Measurements from ENCODE around the gene SIL1. TPM values are rescaled to one million over a fixed set of nuclear protein-coding genes. Genes with fewer than 3 reads are reported as not detected.

SIL1 gene
- total and polyA plus RNA-seq, 2 donors (not counting 3 experiments of a cell fraction or from before 2014, with no cell fraction given): 47.6 to 67.2 TPM

- no peak for FAIRE-seq
- no peak for DNase-seq (ENCODE audit: low read depth, low spot score)
- intact Hi-C loops (cut with micrococcal nuclease) (no loop called here), dilution Hi-C loops (cut with MboI; ENCODE audit: extremely low pct_ligation_motif_present, low sequenced_read_pairs) (no loop called here)
- no peaks in the 10 kb centered on the region for H3K27me3 ChIP-seq (ENCODE audit: control insufficient read depth in 2 of 2, insufficient read depth in 2 of 2, low read length in 2 of 2)
- H3K27ac ChIP-seq (ENCODE audit: insufficient read depth, low read depth, low read length): no peak overlapping the region
- H3K9ac ChIP-seq (replicated peaks; ENCODE audit: extremely low read depth, insufficient read depth, low read length): no peak overlapping the region
- TF ChIP-seq POLR2AphosphoS5 (IDR thresholded peaks at IDR 0.05; ENCODE audit: insufficient read depth, low read depth, low read length) (no peak), GATA2 (IDR thresholded peaks at IDR 0.05; ENCODE audit: insufficient read depth, insufficient read length, low read depth, low read length) (no peak), FOS (IDR thresholded peaks at IDR 0.05; ENCODE audit: borderline replicate concordance, insufficient read depth, low read length) (no peak)
- no peaks in the 10 kb centered on the region for H3K79me2 ChIP-seq (ENCODE audit: control insufficient read depth, insufficient read depth, low read length)
- H3K9me1 ChIP-seq (replicated peaks; ENCODE audit: control insufficient read depth, extremely low read depth, insufficient read depth, low read length): no peaks in the 10 kb centered on the region
- BruUV-seq (replicated peaks): no TSS peak
- H3K4me3 ChIP-seq (replicated peaks in 1 of 3; ENCODE audit: insufficient read depth in 1 of 3, low read depth in 1 of 3, low read length in 3 of 3): no peak overlapping the region
- H3K4me1 ChIP-seq (ENCODE audit: control insufficient read depth, extremely low read depth, insufficient read depth, low read length): no peaks in the 10 kb centered on the region
- H3K36me3 ChIP-seq (ENCODE audit: control insufficient read depth in 2 of 2, extremely low read depth in 1 of 2, insufficient read depth in 2 of 2, low read length in 2 of 2): no peaks in the 10 kb centered on the region
- H3K9me3 ChIP-seq (replicated peaks; ENCODE audit: control insufficient read depth, insufficient read depth, low read length): no peaks in the 10 kb centered on the region
- ChIA-PET CTCF (no interaction called here), POLR2A (no interaction called here)
- no peaks in the 10 kb centered on the region for H4K20me1 ChIP-seq (replicated peaks; ENCODE audit: control insufficient read depth, extremely low read depth, insufficient read depth, low read length)
- no peak overlapping the region for H2AFZ ChIP-seq (ENCODE audit: low read depth, low read length)
- no peak overlapping the region for H3K4me2 ChIP-seq (ENCODE audit: insufficient read depth, low read length)
Measured at GRCh38 chr5:138947780-138948179, 250.4 kb downstream of the SIL1 start.

- DNase-seq (ENCODE audit: low read depth, low spot score) (no peak), FAIRE-seq (no peak)
- no peaks in the 10 kb centered on the region for H3K9me3 ChIP-seq (replicated peaks; ENCODE audit: control insufficient read depth, insufficient read depth, low read length)
- no peak overlapping the region for H2AFZ ChIP-seq (ENCODE audit: low read depth, low read length)
- H3K36me3 ChIP-seq (ENCODE audit: control insufficient read depth in 2 of 2, extremely low read depth in 1 of 2, insufficient read depth in 2 of 2, low read length in 2 of 2): no peaks in the 10 kb centered on the region
- no peaks in the 10 kb centered on the region for H3K79me2 ChIP-seq (ENCODE audit: control insufficient read depth, insufficient read depth, low read length)
- no peak overlapping the region for H3K4me2 ChIP-seq (ENCODE audit: insufficient read depth, low read length)
- CTCF ChIA-PET: interaction anchor here (0.9 kb wide), 1 partner anchor 29 kb away, joined by 3 read pairs; no protein-coding TSS in a partner anchor
- H3K9me1 ChIP-seq (replicated peaks; ENCODE audit: control insufficient read depth, extremely low read depth, insufficient read depth, low read length): no peaks in the 10 kb centered on the region
- H3K4me1 ChIP-seq (ENCODE audit: control insufficient read depth, extremely low read depth, insufficient read depth, low read length): no peaks in the 10 kb centered on the region
- dilution Hi-C loops (cut with MboI; ENCODE audit: extremely low pct_ligation_motif_present, low sequenced_read_pairs) (no loop called here), intact Hi-C loops (cut with micrococcal nuclease) (no loop called here)
- no TSS peak for BruUV-seq (replicated peaks)
- H4K20me1 ChIP-seq (replicated peaks; ENCODE audit: control insufficient read depth, extremely low read depth, insufficient read depth, low read length): no peaks in the 10 kb centered on the region
- H3K27ac ChIP-seq (ENCODE audit: insufficient read depth, low read depth, low read length): no peak overlapping the region
- POLR2A ChIA-PET: no interaction called here
- H3K9ac ChIP-seq (replicated peaks; ENCODE audit: extremely low read depth, insufficient read depth, low read length): no peak overlapping the region
- H3K4me3 ChIP-seq (replicated peaks in 1 of 3; ENCODE audit: insufficient read depth in 1 of 3, low read depth in 1 of 3, low read length in 3 of 3): no peak overlapping the region
- H3K27me3 ChIP-seq (ENCODE audit: control insufficient read depth in 2 of 2, insufficient read depth in 2 of 2, low read length in 2 of 2): no peaks in the 10 kb centered on the region
- TF ChIP-seq GATA2 (IDR thresholded peaks at IDR 0.05; ENCODE audit: insufficient read depth, insufficient read length, low read depth, low read length): no peak
- no peak for TF ChIP-seq JUN (IDR thresholded peaks at IDR 0.05; ENCODE audit: borderline replicate concordance, insufficient read depth, insufficient read length, low read depth)
- no peak for TF ChIP-seq POLR2AphosphoS5 (IDR thresholded peaks at IDR 0.05; ENCODE audit: insufficient read depth, low read depth, low read length)
- no peak for TF ChIP-seq MAX (IDR thresholded peaks at IDR 0.05; ENCODE audit: insufficient read depth, insufficient read length)
- TF ChIP-seq EZH2 (IDR thresholded peaks at IDR 0.05; ENCODE audit: borderline replicate concordance, low read depth, low read length, severe bottlenecking): no peak
- TF ChIP-seq MYC (IDR thresholded peaks at IDR 0.05; ENCODE audit: low read depth, low read length): no peak
- TF ChIP-seq CTCF (IDR thresholded peaks at IDR 0.05; ENCODE audit: extremely low read depth in 1 of 2, insufficient read depth in 1 of 2, low read depth in 1 of 2, low read length in 2 of 2): no peak
- no peak for TF ChIP-seq FOS (IDR thresholded peaks at IDR 0.05; ENCODE audit: borderline replicate concordance, insufficient read depth, low read length)
- TF ChIP-seq POLR2A (IDR thresholded peaks at IDR 0.05; ENCODE audit: low read depth, low read length): no peak
Measured at GRCh38 chr5:138946831-138947560, 251.2 kb downstream of the SIL1 start.
